Caki2 (cell line): ENCODE results near the gene EDRF1. TPM values are rescaled to one million over a fixed set of nuclear protein-coding genes. Genes with fewer than 3 reads are reported as not detected.

Experiments
- DNase-seq: peaks from one replicate; pipeline ENCODE4 v3.0.0-alpha.2; 2015; ENCODE audit warnings: low read depth
- in situ Hi-C: cut with HindIII; loops from 2 replicates; pipeline ENCODE4 v1.10.0; 2016; ENCODE audit warnings: low sequenced_read_pairs, low pct_unique_long_range_greater_than_20kb, mixed read lengths
- total RNA-seq: library from RNA; depleted of rRNA; stranded (reverse); fragments of >200 nt; shearing (Covaris generic); gene quantifications from 2 replicates; pipeline ENCODE4 v1.2.3, GENCODE V29; 2014; ENCODE audit warnings: low replicate concordance

The EDRF1 gene
- total RNA-seq, 1 experiment from 2014 or later: 11.0 TPM

DNA sequence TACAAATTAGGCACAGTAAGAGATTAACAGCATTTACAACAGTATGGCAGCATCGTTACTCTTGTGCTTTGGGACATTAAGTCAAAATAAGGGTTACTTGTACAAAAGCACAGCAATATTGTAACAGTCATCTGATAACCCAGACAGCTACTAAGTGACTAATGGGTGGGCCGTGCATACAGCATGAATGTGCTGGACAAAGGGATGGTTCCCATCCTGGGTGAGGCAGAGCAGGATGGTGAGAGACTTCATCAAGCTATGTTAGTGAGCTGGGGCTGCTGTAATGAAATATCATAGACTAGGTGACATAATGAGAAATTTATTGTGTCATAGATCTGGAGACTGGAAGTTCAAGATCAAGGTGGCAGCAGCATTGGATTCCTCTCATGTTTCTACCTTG lies 25.4 kb downstream of the EDRF1 start:
- DNase-seq: no peak
- in situ Hi-C loops: no loop called here

DNA sequence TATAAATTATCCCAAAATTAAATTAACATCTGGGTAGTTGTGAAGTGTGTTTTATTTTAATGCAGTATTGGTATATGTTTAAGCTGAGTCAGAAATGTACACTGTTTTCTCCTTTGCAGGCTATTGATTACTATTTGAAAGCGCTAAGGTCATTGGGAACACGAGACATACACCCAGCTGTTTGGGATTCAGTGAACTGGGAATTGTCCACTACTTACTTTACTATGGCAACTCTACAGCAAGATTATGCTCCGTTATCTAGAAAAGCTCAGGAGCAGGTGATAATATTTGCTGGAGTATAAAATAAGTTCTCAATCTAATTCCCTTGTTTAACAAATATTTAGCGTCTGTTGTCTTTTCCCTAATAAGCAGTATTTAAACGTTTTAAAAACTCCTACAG lies 27.9 kb downstream of the EDRF1 start:
- DNase-seq: no peak
- in situ Hi-C loops: no loop called here

DNA sequence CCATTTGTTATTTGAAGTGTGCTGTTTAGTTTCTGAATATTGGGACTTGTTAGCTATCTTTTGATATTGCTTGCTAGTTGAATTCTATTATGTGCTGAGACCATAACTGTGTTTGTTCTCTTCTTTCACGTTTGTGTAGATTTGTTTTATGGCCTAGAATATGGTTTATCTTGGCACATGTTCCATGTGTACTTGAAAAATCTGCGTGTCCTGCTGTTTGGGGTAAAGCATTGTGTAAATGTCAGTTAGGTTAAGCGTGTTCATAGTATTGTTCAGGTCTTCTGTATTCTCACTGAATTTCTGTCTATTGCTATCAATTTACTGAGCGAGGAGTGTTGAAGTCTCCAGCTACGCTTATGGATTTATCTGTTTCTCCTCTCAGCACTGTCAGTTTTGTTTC lies 36.7 kb downstream of the EDRF1 start:
- in situ Hi-C loops: no loop called here
- no peak for DNase-seq

DNA sequence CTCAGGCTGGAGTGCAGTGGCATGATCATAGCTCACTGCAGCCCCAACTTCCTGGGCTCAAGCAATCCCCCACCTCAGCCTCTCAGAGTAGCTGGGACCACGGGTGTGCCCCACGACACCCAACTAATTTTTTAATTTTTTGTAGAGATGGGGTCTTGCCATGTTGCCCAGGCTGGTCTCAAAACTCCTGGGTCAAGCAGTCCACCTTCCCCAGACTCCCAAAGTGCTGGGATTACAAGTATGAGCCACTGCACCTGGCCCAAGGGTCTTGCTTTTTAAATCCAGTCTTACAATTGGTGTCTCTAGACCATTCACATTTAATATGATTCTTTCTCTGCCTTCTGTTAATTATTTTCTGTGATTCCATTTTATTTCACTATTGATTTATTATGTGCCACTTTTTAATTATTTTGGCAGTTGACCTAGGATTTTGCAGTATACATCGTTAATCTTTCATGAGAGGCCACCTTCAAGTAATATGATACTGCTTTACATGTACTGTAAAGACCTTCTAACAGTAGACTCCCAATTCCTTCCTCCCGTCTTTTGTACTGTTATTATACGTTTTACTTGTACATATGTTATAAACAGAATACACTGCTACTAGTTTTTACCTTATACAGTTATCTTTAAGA lies 37.5 kb downstream of the EDRF1 start:
- DNase-seq: no peak
- in situ Hi-C loops: no loop called here

DNA sequence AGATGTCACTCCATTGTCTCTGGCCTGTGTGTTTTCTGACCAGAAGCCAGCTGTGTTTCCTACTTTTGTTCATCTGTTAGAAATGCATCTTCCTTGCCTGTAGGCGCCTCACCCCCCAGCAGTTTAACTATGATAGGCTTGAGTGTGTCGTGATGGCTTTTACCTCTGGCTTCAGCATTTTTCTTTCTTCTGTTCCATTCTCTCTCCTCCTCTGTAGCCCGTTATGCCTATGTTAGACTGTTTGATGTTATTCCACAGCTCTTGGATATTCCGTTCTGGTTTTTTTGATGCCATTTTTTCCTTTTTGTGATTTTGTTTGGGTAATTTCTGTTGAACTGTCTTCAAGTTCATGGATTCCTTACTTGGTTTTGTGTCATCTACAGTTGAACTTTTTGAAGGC lies 38.2 kb downstream of the EDRF1 start:
- in situ Hi-C loops: no loop called here
- no peak for DNase-seq

DNA sequence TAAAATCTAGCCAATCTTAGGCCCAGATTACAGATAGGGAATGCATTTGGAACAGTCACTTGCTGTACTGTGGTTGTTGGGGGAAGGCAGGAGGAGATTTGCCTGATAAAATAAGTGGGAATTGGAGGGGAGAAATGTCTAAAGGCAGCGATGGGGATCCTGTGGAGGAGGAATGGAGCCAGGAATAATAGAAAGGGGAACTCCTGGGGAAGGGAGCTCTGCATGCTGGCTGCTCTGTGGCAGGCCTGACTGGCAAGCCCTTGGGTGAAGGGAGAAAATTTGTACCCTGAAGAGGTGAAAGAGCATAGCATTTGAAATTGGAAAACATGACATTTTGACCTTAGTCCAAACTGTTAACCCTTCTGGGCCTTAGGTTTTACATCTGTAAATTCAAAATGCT lies 42.5 kb downstream of the EDRF1 start:
- in situ Hi-C loops: no loop called here
- no peak for DNase-seq

DNA sequence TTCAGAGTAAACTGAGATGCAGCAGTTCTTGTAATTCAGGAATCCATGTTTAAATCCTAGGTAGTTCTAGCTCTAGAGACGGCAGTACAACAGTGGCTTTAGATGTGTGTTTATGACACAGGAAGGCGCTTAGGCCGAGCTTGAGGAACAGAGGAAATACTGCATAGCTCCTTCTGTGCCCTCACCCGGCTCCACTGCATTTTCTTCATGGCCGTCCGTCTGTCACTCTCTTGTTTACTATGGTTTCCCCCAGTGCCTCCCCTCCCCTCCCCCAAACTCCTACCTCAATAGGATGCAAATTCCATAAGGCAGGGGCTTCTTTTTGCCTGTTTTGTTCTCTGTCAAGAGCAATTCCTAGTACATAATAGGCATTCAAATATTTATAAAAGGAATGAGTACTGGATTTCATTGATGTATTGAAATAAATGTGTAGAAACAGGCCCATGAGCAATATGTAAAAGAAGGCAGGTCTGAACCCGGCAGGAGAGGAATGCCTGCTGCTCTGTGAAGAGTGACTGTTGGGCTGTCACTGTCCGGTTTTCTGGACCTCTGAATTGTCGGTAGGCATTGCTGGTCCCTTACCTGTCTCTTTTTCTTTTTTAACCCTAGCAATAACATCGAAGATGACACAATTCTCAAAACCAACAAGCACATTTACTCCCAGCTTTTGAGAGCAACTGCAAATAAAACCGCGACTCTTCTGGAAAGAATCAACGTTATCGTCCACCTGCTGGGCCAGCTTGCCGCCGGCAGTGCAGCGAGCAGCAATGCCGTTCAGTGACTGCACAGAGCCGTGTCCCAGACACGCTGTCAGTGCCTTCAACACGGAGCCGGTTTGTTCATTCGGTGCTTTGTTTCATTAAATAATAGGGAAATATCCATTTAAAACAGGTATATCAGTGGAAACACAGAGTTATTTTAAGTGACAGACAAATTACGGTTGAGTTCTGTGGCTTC lies 43.5 kb downstream of the EDRF1 start:
- no peak for DNase-seq
- in situ Hi-C loops: no loop called here

DNA sequence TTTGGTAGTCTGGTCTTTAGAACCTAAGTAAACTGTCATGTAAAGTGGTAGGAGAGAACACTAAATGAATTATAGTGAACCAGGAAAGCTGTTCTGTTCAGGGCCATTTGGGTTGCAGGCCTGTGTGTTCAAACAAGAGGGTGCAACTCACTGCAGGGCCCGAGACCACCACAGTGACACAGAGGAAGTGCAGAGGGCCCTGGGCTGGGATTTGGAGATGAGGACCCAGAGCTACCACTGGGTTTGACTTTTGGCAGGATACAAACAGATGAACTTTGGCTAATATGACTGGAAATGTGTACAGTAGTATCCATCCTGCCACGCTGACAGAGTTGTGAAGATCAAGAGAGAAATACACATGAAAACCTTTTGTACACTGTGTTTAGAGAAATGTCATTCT lies 46.3 kb downstream of the EDRF1 start:
- DNase-seq: no peak

DNA sequence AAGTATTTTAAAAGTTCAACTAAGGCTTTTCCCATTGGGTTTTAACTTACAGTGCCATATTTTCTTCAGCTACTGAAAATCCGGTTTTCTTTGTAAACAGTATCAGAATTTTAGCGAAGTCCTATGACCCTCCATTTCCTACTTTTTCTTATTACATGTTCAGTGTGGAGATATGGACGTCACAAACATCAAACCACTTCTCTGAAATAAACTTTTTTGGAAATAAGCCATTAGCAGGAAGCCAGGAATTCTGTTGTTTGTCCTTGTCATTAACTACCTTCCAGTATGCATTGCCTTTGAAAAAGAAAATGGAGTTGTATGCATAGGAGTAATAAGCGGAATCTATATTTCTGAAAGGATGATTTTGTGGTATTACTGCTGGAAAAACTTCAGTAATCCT lies 47.0 kb downstream of the EDRF1 start:
- in situ Hi-C loops: no loop called here
- DNase-seq: no peak

More for the DNA sequence above, 46.3 kb downstream of the EDRF1 start:
- in situ Hi-C loops: no loop called here

DNA sequence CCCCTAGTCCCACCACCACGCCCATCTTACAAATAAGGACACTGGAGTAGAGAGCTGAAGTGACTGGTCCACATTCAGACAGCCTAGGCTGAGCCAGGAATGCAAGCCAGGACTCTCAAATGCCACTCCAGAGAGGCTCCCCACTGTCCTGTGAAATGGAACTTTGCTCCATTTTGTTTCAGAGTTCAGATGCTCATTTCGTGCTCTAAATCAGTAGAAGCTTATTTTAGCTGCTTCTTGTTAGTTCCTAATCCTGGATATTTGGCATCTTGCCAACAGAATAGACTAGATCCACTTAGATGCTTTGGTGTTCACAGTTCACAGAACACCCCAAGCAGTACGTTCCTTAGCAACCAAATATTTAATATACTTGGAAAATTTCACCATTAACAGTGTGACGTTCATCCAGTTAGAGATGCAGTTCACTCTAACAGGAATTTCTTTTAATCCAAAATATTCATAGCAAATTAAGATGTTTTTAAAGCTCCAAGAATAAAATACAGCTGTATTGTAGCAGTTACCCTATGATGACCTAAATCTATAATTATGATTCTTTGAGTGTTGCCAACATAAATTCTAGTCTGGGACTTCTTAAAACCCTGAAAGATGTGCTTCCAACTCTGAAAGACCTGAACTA lies 48.8 kb downstream of the EDRF1 start:
- no peak for DNase-seq
- in situ Hi-C loops: no loop called here

DNA sequence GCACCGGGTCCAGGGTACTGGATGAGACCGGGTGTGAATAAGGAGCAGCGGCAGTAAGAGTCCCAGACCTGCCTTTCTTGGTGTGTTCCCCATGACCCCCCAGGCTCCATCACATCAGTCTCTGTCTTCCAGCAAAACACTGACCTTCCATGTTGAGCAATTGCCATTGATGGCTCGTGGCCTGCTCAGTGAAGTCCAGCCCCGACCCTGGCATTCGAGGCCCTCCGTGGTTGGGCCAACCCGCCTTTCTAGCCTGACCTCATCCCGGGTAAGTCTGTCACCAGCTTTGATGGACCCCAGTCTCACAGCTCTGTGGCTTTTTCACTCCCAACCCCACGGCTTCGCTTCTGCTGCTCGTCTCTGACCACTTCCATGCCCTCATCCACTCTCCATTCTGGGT lies 49.7 kb downstream of the EDRF1 start:
- DNase-seq: no peak
- in situ Hi-C loops: no loop called here

DNA sequence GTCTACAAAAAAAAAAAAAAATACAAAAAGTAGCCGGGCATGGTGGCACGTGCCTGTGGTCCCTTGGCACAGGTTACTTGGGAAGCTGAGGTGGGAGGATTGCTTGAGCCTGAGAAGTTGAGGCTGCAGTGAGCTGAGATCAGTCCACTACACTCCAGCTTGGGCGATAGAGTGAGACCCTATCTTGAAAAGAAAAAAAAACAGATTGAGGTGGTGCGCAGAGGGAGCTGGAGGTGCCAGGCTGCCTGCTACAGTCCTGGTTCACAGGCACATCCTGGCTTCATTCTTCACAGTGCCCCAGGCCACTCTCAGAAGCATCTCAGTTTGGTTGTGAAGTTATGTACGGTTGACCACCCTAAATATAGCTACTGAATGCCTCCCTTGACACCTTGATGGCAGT lies 51.3 kb downstream of the EDRF1 start:
- in situ Hi-C loops: no loop called here
- no peak for DNase-seq

DNA sequence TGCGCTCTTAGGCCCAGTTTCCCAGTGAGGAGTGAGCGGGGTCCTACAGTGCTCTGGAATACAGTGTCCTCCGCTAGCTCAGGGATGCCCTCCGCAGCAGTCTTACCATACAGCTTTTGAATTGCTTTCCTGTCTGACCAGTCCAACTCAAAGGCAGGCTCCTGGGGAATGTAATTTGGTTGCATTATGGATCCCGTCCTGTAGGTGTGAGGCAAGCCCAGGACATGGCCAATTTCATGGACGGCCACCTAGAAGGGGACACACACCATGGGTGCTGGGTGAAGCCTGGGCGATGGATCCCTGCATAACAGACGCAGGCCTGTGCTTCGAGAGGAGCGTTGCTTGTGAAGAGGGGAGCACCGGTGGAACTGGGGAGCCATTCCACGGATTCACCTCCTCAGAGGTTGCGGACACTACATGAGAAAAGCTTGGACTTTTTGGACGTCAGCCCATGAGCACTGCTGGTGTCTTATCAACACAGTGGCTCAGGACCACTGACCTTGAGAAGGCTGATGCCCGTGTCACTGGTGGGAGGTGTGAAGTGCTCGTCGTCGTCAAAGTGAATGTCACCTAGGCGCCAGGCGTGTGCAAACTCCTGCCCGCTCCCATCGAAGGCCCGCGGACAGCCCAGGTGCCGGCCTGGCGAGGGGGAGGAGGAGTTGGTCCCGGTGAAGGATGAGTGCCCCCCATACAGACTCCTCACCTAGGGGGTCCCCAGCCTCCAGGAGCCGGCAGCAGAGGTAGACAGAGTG lies 52.8 kb downstream of the EDRF1 start:
- in situ Hi-C loops: no loop called here
- DNase-seq: no peak

DNA sequence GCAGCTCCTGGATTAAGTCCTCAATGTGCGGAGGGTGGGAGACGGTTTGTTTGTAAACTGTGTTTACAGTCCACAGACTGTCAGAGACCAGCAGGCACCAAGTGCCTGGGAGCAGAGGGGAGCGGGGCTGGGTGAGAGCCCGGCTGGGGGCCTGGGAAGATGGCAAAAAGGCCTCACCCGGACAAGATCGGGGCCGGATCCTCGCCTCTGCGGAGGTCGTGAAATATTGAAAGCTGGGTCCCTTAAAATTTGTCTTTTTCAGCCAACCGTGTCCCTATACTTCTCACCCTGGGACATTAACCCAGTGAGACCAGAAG lies 53.3 kb downstream of the EDRF1 start:
- in situ Hi-C loops: no loop called here
- no peak for DNase-seq

DNA sequence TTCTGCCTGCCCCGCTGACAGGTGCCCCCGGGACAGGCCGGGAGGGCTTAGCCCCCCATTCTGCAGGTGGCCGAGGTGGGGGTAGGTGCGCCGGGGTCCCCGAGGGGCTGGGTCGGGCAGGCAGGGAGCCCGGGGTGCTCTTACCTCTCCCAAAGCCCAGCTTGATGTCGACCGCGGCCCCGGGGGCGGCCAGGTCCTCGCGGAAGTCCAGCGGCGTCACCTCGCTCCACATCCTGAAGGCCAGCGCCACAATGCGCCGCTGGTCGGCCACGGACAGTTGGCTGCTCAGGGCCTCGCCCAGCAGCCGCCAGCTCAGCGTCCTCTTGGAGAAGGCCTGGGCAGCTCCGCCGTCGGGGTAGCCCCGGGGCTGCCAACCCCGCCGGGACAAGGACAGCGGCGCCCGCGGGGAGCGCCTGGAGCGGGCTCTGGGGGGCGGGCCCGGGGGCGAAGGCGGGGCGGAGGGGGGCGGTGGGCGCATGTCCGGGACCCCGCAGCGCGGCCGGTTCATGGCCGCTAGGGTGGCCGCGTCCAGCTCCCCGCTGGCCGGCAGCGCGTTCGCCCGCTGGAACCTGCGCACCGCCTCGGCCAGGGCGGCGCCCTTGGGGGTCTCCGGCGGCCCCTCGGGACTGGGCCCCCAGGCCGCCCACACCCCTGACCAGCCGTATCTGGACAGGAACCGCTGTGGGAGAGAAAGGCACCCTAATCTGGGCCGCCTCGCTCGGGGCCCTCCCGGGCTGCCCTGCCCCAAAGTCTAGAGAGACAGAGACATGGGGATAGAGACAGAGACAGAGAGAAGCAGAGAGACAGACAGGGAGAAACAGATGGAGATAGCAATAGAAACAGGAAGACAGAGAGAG lies 54.4 kb downstream of the EDRF1 start:
- in situ Hi-C loops: no loop called here
- DNase-seq: no peak

DNA sequence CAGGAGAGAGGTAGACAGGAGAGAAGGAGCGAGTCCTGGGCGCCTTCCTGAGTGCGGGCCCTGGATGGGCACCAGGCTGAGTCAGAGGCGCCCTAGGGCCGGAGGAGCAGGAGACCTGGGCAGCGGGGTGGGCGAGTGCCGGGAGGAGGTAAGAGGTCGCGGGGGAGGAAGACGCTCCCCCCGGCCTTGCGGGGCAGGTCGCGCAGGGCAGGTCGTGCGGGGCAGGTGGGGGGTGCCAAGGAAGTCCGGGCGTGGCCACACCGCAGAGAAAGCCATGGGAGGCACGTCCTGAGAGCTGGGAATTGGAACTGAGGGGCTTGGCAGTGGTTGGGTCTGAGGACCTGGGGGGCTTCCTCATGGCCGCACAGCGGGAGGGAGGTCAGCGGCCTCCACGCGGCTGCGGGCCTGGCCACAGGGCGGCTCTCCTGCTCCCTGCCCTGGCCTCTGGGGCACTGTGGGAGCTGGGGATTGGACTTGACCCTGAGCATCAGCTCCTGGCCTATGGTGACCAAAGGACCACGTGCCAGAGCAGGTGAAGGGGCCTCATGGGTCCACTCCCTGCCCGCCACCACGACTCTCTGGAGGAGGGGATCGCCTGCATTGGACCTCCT lies 55.2 kb downstream of the EDRF1 start:
- in situ Hi-C loops: no loop called here
- DNase-seq: no peak

DNA sequence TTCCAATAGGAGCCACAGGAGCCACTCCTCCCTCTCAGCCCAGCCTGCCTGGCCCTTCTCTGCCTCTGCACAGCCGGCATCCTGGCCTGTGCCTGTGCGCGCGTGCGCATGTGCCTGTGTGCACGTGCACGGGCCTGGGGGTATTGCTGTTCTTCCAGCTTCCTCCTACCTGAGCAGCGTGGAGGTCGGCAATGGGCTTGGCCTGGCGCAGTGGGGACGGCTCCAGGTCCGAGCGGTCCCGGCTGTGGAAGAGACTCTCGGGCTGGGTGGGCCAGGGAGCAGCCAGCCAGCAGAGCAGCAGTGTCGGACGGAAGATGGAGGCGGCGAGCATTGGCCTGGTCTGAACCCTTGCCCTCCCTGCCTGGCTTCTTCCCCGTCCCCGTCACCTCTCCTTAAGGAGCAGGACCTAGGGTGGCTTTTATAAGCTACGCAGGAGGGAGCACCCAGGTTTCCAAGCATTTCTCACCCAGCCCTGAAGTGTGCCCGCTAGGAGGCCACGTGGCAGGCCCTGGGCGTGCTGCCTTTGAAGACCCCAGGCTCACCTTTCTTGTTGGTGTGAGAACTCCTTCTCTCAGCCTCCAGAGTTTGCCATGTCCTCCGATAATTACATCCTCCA lies 56.1 kb downstream of the EDRF1 start, which contains the start of gene MMP21:
Gene MMP21 (minus strand): TSS at position 331 of the 616 bp plus-strand sequence. CDS start 0 bp downstream, at position 331.
- DNase-seq: no peak
- in situ Hi-C loops: no loop called here
